Ramos (cell line): ENCODE data around the gene AKAP13.
"Not testable (repeated sequence)": the region's sequence is repeated elsewhere in the genome, so short reads cannot be mapped to it uniquely, and the experiment has no call there.

Source experiments
- in situ Hi-C: fragments of 300-500 bp; cut with MboI; formaldehyde crosslinking; loops from one replicate; pipeline ENCODE4 v1.14.3; 2022; ENCODE audit warnings: low sequenced_read_pairs; ENCODE audit not compliant: unreplicated experiment

Gene AKAP13

DNA sequence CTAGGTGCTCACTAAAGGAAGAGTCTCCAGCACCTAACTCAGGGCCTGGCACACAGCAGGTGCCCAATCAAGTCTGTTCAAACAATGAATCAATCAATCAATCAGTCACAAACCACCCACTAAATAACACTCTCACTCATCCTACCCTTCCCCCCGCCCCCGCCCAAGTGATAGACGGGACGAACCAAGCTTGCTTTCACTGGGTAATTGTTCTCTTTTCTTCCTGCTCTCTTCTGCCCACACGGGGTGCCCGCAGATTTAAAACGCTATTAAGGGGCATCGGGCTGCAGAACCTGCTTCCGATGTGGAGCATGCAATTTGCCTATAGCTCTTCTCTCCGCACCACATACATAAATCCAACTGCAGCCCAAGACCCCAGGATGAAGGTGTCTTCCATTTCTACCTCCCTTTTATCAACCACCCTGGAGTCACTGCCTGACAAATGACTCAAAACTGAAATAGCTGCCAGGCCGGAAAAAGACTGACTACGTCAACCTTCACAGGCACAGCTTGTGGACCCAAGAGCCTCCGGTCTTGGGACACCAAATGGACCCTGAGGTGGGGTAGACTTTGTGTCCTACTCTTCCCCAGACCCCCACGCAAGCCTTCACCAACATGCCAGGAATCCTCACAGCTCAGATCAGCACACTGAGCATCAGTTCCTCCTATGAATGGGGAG, 412.6 kb downstream of the AKAP13 start:
- in situ Hi-C loops: no loop called here

DNA sequence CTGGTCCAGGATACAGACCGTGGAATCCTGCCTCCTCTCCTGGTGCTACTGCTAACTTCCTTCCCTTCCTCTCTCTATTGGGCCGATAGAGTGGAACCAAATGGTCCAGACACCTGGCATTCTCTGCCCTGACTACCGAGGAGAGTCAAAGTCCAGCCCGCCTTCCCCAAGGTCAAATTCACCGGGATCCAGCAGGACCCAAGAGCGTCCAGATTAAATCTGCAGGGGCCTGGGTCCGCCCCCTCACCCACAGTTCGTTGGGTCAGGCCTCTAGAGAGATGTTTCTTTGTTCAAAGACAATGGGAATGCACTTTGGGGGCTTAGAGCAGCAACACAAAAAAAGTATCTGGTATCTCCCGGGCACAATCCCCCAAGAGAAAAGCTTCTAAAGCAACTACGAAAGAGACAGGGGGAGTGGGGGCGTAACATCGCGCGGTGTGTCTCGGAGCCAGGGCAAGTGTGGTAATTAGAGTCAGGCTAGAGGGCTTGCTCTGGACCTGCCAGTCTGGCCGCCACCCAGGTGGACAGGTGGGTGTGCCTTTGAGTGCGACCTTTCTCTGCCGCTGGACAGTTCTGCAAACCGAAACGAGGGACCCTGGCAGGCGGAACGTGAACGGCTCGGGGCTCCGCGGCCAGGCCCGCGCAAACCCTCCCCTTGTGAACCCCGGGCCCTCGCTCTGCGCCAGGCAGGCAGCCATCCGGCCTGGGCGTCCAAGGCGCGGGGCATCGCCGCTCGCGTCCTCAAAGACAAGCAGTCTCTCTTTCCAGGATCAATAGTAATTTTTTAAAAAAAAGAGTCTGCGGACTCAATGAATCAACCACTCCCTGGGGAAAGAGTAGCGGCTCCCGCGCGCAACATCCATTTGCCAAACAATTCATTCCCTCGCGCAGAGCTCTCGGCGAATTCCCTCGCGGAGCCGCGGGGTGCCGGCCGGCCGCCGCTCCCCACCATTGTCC, 413.5 kb downstream of the AKAP13 start:
- in situ Hi-C loops: no loop called here

DNA sequence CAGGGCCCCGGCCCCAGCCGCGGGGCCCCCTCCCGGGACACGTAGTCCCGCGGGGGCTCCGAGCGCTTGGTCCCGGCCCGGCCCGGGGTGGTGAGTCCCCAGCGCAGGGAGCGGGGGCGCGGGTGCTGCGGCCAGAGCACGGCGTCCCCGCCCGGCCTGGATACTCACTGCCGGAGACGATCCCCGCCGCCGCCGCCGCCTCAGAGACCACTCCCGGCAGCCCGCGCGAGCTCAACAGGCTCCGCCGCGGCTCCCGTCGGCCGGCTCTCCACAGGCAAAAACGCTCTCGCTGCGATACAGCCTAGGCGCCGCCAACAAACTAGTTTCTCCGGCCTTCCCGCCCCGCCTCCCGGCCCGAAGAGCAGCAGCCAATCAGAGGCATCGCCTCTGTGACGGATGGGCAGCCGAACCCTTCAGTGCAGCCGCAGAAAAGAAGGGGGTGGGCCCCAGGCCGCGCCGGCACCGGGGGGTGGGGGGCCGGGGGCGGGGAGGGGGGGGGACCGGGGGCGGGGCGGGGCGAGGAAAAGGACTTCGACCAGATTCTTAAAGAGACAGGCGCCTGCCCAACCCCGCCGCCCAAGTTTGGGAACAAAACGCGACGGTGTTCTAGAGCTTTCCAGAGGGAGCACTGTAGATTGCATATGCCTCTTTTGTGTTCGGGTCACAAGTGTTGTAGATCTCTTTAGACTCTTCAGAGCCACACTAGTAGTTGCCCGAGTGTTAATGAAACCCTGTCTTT, 414.4 kb downstream of the AKAP13 start, which contains the start of gene KLHL25:
Gene KLHL25, minus strand, starts transcription at position 328 of the 739 bp plus-strand sequence. CDS start 25,115 bp downstream, outside the sequence.
- in situ Hi-C loops: no loop called here

DNA sequence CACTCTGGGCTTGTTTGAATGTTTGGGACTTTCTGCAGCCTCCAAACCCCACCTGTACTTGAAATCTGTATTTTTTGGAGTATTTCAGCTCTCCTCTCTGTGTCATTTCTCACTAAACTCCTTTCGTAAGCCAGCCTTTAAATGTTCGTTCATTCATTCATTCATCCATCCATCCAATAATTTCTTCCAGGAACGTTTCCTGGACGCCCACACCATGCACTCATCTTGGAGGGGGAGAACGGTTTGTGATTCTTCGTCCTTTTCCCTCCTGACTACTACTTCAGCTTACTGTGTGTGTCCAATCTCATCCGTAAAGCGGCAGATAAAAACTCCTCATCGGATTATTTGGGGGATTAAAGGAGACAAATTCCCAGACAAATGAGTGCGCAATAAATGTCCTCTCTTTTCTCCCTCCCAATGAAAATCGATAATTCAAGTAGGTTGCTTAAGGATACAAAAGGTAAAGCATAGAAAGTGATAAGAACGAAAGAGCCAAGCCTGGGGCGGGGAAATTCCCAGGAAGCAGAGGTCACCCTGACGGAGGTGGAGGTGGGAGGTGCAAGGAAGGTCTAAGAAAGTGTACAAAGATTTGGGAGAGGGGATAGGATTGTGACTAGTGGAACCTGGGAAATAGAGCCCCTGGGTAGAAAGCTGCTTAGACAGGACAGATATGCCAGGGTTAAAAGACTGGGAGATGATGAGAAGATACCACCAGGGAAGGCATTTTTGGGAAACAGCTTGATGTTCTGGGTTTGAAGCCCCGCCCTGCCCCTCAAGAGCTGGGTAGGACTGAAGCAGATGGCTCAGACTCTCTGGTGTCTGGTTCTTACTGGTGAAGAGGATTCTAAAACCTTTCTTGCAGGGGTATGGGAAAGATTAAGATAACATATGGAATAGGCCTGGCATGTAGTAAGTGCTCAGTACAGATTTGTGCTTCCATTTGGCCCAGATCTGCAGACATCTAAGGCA, 415.2 kb downstream of the AKAP13 start:
- in situ Hi-C loops: no loop called here

DNA sequence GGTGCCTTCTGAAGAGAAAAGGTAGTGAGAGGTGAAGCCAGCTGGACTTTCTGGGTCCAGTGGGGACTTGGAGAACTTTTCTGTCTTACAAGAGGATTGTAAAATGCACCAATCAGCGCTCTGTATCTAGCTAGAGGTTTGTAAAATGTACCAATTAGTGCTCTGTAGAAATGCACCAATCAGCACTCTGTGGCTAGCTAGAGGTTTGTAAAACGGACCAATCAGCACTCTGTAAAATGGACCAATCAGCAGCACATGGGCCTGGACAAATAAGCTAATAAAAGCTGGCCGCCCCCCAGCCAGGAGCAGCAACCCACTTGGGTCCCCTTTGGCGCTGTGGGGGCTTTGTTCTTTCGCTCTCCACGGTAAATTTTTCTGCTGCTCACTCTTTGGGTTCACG, 416.0 kb downstream of the AKAP13 start:
- in situ Hi-C loops: not testable (repeated sequence)
